Activated CD8-positive, alpha-beta T cell treated with anti-CD3 and anti-CD28 coated beads for 36 hours (primary cell): ENCODE measurements around the gene FBXL3. TPM values are rescaled to one million over a fixed set of nuclear protein-coding genes. Genes with fewer than 3 reads are reported as not detected.

ENCODE experiments used
- ATAC-seq: fragments of 200-7000 bp; cut with Tn5 transposase; one replicate; pipeline ENCODE4 v1.10.0; 2021; ENCODE audit warnings: mild to moderate bottlenecking, moderate library complexity
- CTCF ChIA-PET: fragments of 350-600 bp; sonication (Branson Sonifier 250); formaldehyde crosslinking; loops from one replicate; lab custom pipeline; 2021; ENCODE audit warnings: antibody characterized with exemption; lab: Charles Lee
- POLR2A ChIA-PET: fragments of 350-600 bp; sonication (Branson Sonifier 250); formaldehyde crosslinking; loops from one replicate; lab custom pipeline; 2021; ENCODE audit warnings: antibody characterized with exemption; lab: Charles Lee
- DNase-seq: peaks from one replicate; pipeline ENCODE4 v3.0.0-alpha.2; 2020
- H3K27ac Mint-ChIP-seq: one replicate; pipeline ENCODE4 v1.8.0; 2021; ENCODE audit warnings: mild to moderate bottlenecking, mixed read lengths
- H3K27me3 Mint-ChIP-seq: one replicate; pipeline ENCODE4 v1.8.0; 2021; ENCODE audit warnings: mixed read lengths
- H3K36me3 Mint-ChIP-seq: one replicate; pipeline ENCODE4 v1.8.0; 2021; ENCODE audit warnings: low read depth, mixed read lengths
- H3K4me1 Mint-ChIP-seq: one replicate; pipeline ENCODE4 v1.8.0; 2021; ENCODE audit warnings: low read depth, mixed read lengths
- H3K4me3 Mint-ChIP-seq: one replicate; pipeline ENCODE4 v1.8.0; 2021; ENCODE audit warnings: mild to moderate bottlenecking, moderate library complexity, mixed read lengths
- H3K9me3 Mint-ChIP-seq: one replicate; pipeline ENCODE4 v1.8.0; 2021; ENCODE audit warnings: mixed read lengths
- CTCF ChIP-seq: fragments of 200-600 bp; IDR thresholded peaks from one replicate; pipeline ENCODE4 v1.8.0; 2022; ENCODE audit warnings: antibody characterized with exemption, mild to moderate bottlenecking
- intact Hi-C: fragments of 100-400 bp; cut with micrococcal nuclease; formaldehyde crosslinking; loops from one replicate; pipeline ENCODE4 v1.10.0; 2022
- total RNA-seq, 2 experiments: library from RNA; stranded (reverse); gene quantifications; one replicate each; pipeline ENCODE4 v1.2.3, GENCODE V29; 2021

Gene FBXL3
- total RNA-seq, 2 experiments from 2014 or later, result 32.8 to 34.3 TPM

- Mint-ChIP-seq H3K27me3 (peaks cover 12% of the 10 kb centered on the region), H3K4me3 (no peak overlapping the region), H3K9me3 (peaks cover 14% of the 10 kb centered on the region), H3K4me1 (no peaks in the 10 kb centered on the region), H3K27ac (no peak overlapping the region), H3K36me3 (no peaks in the 10 kb centered on the region)
- TF ChIP-seq CTCF, result no peak
- DNase-seq (no peak), ATAC-seq (no peak)
- CTCF ChIA-PET, result interaction anchor here (1.4 to 2.6 kb wide), 2 partner anchors 25 to 52 kb away, joined by 4 to 14 read pairs; no protein-coding TSS in a partner anchor
- POLR2A ChIA-PET, result no interaction called here
- intact Hi-C loops, result no loop called here
Measured at GRCh38 chr13:76955661-76956060, 71.3 kb downstream of the FBXL3 start.

Other genes with a start within 250 kb of the FBXL3 start
- 10 to 100 TPM; 14.3 to 14.8 TPM for gene KCTD12, start 140.8 kb downstream of the FBXL3 start, total RNA-seq
- gene ACOD1, start 78.6 kb downstream of the FBXL3 start, total RNA-seq, result not detected
- gene CLN5, start 35.1 kb downstream of the FBXL3 start, total RNA-seq, result 10 to 100 TPM; 14.5 to 16.9 TPM